Fibroblast of pulmonary artery (primary cell): Measurements from ENCODE around the gene LHFPL3.
A peak's percentile ranks its signal among the peaks of the same experiment; 100 is the strongest.

Source experiments
- DNase-seq: peaks from one replicate; pipeline ENCODE4 v3.0.0-alpha.2; 2010; ENCODE audit warnings: low read depth
- H3K4me3 ChIP-seq: replicated peaks from 2 replicates; pipeline ENCODE4 v1.5.1; 2011; ENCODE audit warnings: low read depth, mild to moderate bottlenecking, control low read depth, low read length, moderate library complexity
- CTCF ChIP-seq: IDR thresholded peaks from 2 replicates; pipeline ENCODE4 v1.5.1; 2011; ENCODE audit warnings: mild to moderate bottlenecking, control low read depth, low read length, inconsistent platforms; ENCODE audit errors: missing control alignments

Gene LHFPL3

DNA sequence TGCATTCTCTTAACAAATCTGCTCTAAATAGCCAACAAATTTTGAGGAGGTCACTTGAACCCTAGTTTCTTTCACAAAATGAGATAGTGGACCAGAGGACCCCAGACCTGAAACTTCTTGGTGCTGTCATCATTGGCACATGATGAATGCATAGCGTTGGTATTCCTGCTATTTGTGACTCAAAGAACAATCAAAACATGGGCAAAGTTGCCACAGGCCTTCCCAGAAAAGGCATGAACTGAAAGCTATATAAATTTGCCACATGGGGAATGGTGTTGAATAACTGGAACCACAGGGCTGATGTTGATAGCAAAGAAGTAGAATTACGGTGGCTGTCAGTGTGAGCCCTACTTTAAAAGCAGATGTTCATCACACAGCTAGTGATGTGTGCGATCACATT is 465.8 kb downstream of the LHFPL3 start:
- H3K4me3 ChIP-seq: no peak overlapping the region
- TF ChIP-seq CTCF: no peak
- DNase-seq: no peak

- DNase-seq: no peak
- no peak for TF ChIP-seq CTCF
- no peak overlapping the region for H3K4me3 ChIP-seq
Measured at GRCh38 chr7:104794589-104794988, 466.2 kb downstream of the LHFPL3 start.

DNA sequence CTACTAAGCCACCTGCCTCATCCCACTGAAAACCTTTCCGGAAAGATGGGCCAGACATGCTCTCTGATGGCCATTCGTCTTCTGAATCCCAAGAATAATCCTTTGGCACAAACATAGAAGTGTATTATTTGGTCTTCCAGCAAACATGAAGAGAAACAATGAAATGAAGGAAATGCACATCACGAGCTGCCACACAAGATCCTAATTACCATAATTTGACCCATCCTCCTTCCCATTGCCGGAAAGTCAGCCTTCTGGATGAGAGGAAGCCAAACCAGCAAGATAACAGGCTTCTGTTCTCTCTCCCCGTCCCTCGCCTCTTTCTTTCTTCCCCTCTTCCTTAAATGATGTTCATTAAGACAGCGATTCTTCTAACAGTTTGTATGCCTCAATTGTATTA is 466.7 kb downstream of the LHFPL3 start:
- H3K4me3 ChIP-seq: no peak overlapping the region
- no peak for TF ChIP-seq CTCF
- no peak for DNase-seq

- no peak for TF ChIP-seq CTCF
Measured at GRCh38 chr7:104795616-104796398, 467.4 kb downstream of the LHFPL3 start.

DNA sequence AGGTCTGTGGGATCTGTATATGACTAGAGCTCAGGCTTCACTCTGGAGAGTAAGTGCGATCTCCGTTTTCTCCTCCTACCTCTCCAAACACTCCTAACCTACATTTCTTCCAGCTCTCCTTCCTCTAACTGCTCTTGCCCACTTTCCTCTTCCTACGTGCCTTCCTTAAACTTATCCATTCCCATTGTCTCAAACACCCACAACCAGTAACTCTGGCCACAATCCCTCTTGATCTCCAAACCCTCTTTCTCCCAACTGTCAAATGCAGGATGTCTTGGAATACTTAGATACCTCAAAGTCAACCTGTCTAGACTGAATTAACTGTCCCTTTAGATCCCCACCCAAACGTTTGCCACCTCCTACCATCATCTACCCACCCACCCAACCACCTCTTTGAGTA is 471.9 kb downstream of the LHFPL3 start:
- DNase-seq: no peak
- H3K4me3 ChIP-seq: no peak overlapping the region
- TF ChIP-seq CTCF: no peak

More at GRCh38 chr7:104795616-104796398, 467.4 kb downstream of the LHFPL3 start:
- no peak overlapping the region for H3K4me3 ChIP-seq
- DNase-seq: peak; percentile 9

- no peak for TF ChIP-seq CTCF
- no peak for DNase-seq
- H3K4me3 ChIP-seq: no peak overlapping the region
Measured at GRCh38 chr7:104801022-104801421, 472.6 kb downstream of the LHFPL3 start.

- H3K4me3 ChIP-seq: no peak overlapping the region
- DNase-seq: peak; percentile 5
- TF ChIP-seq CTCF: no peak
Measured at GRCh38 chr7:104803931-104804330, 475.5 kb downstream of the LHFPL3 start.
